ENCODE measurements around the gene TIPARP.
A peak's percentile ranks its signal among the peaks of the same experiment; 100 is the strongest.

Gene TIPARP

DNA sequence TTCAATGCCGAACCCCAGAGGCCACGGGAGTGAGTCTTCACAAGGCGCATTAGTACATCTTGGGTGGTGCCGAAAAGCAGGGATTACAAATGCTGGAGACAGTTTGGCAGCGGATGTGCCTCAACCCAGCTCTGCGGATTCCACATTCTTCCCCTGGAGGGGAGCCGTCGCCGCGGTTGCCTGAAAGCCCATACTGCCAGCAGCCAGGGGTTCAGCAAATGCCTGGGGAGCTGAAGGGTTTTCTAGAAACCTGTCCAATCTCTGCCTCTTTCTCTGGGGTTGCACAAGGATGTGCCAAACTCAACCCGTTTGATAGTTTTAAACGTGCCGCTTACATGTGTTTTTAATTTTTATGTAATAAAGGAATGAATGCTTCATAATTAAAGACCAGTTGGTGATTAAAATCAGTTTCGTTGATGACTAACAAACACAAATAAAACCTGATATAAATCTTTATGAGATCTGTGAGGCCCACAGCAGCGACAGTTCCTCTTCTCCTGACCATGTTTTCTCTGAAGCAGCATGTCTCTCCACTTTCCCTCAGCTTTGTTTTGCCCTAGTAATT, 77.2 kb downstream of the TIPARP start:
- H3K4me3 ChIP-seq (ENCODE audit: low read depth, low read length), result 0 out of 2 replicates have a peak overlapping the region, but pooled peaks have one; percentile 16
- TF ChIP-seq, protein P1, sequence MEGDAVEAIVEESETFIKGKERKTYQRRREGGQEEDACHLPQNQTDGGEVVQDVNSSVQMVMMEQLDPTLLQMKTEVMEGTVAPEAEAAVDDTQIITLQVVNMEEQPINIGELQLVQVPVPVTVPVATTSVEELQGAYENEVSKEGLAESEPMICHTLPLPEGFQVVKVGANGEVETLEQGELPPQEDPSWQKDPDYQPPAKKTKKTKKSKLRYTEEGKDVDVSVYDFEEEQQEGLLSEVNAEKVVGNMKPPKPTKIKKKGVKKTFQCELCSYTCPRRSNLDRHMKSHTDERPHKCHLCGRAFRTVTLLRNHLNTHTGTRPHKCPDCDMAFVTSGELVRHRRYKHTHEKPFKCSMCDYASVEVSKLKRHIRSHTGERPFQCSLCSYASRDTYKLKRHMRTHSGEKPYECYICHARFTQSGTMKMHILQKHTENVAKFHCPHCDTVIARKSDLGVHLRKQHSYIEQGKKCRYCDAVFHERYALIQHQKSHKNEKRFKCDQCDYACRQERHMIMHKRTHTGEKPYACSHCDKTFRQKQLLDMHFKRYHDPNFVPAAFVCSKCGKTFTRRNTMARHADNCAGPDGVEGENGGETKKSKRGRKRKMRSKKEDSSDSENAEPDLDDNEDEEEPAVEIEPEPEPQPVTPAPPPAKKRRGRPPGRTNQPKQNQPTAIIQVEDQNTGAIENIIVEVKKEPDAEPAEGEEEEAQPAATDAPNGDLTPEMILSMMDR (IDR thresholded peaks at IDR 0.05; ENCODE audit: low read depth, low read length), result no peak

Data from WI38 (cell line).